ENCODE data around the gene FRMPD1.

DNA sequence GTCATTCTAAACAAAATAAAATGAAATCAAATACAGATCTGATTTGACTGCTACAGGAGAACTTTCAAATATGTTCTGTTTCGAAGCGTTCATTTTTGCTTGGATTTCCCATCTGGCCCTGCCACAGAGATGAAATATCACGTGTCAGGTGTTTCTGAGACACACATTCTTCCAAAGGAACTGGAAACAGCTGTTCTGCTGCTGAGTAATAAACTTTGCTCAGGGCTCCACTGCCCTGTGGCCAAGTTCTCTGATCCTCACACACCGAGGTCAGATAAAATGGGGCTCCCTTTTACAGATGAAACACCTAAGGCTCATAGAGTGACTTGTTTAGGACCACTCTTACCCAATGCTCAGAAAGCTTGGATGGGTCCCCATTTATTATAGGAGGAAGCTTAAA is 42.5 kb downstream of the FRMPD1 start:
- TF ChIP-seq EP300 (IDR thresholded peaks at IDR 0.05; ENCODE audit: low read depth) (no peak), CTCF (IDR thresholded peaks at IDR 0.05) (no peak), POLR2AphosphoS5 (IDR thresholded peaks at IDR 0.05) (no peak), POLR2A (IDR thresholded peaks at IDR 0.05) (no peak)
